Tibial nerve (tissue), 4 donors: ENCODE data around the gene ITGA11.
"Not testable (repeated sequence)": the region's sequence is repeated elsewhere in the genome, so short reads cannot be mapped to it uniquely, and the experiment has no call there.

Experiments
- EP300 ChIP-seq, 2 donors: sonication (generic); formaldehyde crosslinking; IDR thresholded peaks; one replicate each; pipeline ENCODE4 v1.6.1; 2017; ENCODE audit warnings: antibody characterized with exemption in 2 of 2, mild to moderate bottlenecking in 1 of 2
- POLR2A ChIP-seq, 2 donors: fragments of 450-650 bp; IDR thresholded peaks; one replicate each; pipeline ENCODE4 v1.6.1; 2017; ENCODE audit warnings: antibody characterized with exemption in 2 of 2, mild to moderate bottlenecking in 2 of 2, moderate library complexity in 2 of 2
- TF ChIP-seq, protein P1 (sequence below), 5 experiments: fragments of 200-600 bp in 3 of 5; fragments of 450-650 bp in 2 of 5; sonication (generic) in 3 of 5; IDR thresholded peaks; one replicate each; pipeline ENCODE4 v1.5.1; 2016 to 2019; ENCODE audit warnings: antibody characterized with exemption in 5 of 5, mild to moderate bottlenecking in 3 of 5, moderate library complexity in 2 of 5

DNA sequence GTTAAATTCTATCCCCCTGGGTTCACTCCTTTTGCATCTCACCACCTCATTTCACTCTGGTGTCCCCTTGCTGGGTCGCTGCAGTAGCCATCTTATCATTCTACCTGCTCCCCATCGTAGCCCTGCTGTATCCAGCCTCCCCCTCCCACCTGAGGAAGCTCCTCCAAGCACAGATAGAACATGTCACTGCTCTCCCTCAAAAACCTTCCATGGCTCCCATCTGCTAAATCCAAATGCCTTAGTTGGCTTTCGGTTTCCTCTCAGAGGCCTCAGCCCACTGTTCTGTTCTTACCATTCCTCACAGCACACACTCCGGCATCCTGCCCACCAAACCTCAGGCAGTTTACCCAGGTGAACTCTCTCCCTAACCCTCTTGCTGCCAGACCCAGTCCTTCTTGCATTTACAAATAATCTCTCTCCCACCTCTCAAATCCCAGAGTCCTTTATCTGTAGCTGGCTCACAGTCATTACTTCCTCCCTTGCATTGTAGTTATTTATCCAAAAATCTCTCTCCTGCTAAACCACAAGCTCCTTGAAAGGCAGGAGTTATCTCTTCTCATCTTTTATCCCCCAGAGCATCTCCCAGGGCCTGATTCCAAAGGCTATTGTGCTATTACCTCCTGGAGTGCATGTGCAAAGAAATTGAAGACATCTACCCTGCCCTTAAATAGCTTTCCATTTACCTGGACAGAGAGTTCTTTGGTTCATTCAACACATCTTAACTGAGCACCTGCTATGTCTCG is 9.4 kb downstream of the ITGA11 start:
- TF ChIP-seq, protein P1, sequence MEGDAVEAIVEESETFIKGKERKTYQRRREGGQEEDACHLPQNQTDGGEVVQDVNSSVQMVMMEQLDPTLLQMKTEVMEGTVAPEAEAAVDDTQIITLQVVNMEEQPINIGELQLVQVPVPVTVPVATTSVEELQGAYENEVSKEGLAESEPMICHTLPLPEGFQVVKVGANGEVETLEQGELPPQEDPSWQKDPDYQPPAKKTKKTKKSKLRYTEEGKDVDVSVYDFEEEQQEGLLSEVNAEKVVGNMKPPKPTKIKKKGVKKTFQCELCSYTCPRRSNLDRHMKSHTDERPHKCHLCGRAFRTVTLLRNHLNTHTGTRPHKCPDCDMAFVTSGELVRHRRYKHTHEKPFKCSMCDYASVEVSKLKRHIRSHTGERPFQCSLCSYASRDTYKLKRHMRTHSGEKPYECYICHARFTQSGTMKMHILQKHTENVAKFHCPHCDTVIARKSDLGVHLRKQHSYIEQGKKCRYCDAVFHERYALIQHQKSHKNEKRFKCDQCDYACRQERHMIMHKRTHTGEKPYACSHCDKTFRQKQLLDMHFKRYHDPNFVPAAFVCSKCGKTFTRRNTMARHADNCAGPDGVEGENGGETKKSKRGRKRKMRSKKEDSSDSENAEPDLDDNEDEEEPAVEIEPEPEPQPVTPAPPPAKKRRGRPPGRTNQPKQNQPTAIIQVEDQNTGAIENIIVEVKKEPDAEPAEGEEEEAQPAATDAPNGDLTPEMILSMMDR (IDR thresholded peaks at IDR 0.05) = not testable (repeated sequence)
- TF ChIP-seq POLR2A, EP300 (IDR thresholded peaks at IDR 0.05): not testable (repeated sequence)
